Stomach (tissue), 4 donors: Measurements from ENCODE around the gene NUDT8.

Experiments used
- EP300 ChIP-seq: sonication (generic); formaldehyde crosslinking; IDR thresholded peaks from one replicate; pipeline ENCODE4 v1.6.1; 2017; ENCODE audit warnings: antibody characterized with exemption
- POLR2A ChIP-seq, 4 donors: fragments of 450-650 bp; IDR thresholded peaks; one replicate each; pipeline ENCODE4 v1.6.1; 2016; ENCODE audit warnings: antibody characterized with exemption in 4 of 4, control low read depth in 2 of 4, mild to moderate bottlenecking in 1 of 4, moderate library complexity in 1 of 4
- POLR2AphosphoS5 ChIP-seq, 3 donors: sonication (generic); formaldehyde crosslinking; IDR thresholded peaks; one replicate each; pipeline ENCODE4 v1.6.1; 2016; ENCODE audit warnings: antibody characterized with exemption in 3 of 3
- TF ChIP-seq, protein P1 (sequence below), 7 experiments: fragments of 450-650 bp in 4 of 7; fragments of 200-600 bp in 3 of 7; sonication (generic) in 3 of 7; IDR thresholded peaks; one replicate each; pipeline ENCODE4 v1.5.1; 2016 to 2019; ENCODE audit warnings: antibody characterized with exemption in 7 of 7, control low read depth in 2 of 7, mild to moderate bottlenecking in 1 of 7

- TF ChIP-seq POLR2A (IDR thresholded peaks at IDR 0.05) (no peak), POLR2AphosphoS5 (IDR thresholded peaks at IDR 0.05) (no peak), EP300 (no peak)
- TF ChIP-seq, protein P1, sequence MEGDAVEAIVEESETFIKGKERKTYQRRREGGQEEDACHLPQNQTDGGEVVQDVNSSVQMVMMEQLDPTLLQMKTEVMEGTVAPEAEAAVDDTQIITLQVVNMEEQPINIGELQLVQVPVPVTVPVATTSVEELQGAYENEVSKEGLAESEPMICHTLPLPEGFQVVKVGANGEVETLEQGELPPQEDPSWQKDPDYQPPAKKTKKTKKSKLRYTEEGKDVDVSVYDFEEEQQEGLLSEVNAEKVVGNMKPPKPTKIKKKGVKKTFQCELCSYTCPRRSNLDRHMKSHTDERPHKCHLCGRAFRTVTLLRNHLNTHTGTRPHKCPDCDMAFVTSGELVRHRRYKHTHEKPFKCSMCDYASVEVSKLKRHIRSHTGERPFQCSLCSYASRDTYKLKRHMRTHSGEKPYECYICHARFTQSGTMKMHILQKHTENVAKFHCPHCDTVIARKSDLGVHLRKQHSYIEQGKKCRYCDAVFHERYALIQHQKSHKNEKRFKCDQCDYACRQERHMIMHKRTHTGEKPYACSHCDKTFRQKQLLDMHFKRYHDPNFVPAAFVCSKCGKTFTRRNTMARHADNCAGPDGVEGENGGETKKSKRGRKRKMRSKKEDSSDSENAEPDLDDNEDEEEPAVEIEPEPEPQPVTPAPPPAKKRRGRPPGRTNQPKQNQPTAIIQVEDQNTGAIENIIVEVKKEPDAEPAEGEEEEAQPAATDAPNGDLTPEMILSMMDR (IDR thresholded peaks at IDR 0.05), result no peak
Measured at GRCh38 chr11:67607507-67607906, 22.2 kb downstream of the NUDT8 start.
